CD1c-positive myeloid dendritic cell (primary cell): ENCODE data around the gene PTPN3.
"Not testable (repeated sequence)": the region's sequence is repeated elsewhere in the genome, so short reads cannot be mapped to it uniquely, and the experiment has no call there.

Experiments used
- DNase-seq: peaks from one replicate; pipeline ENCODE4 v3.0.0-alpha.2; 2016; ENCODE audit errors: extremely low spot score

PTPN3 gene, protein sequence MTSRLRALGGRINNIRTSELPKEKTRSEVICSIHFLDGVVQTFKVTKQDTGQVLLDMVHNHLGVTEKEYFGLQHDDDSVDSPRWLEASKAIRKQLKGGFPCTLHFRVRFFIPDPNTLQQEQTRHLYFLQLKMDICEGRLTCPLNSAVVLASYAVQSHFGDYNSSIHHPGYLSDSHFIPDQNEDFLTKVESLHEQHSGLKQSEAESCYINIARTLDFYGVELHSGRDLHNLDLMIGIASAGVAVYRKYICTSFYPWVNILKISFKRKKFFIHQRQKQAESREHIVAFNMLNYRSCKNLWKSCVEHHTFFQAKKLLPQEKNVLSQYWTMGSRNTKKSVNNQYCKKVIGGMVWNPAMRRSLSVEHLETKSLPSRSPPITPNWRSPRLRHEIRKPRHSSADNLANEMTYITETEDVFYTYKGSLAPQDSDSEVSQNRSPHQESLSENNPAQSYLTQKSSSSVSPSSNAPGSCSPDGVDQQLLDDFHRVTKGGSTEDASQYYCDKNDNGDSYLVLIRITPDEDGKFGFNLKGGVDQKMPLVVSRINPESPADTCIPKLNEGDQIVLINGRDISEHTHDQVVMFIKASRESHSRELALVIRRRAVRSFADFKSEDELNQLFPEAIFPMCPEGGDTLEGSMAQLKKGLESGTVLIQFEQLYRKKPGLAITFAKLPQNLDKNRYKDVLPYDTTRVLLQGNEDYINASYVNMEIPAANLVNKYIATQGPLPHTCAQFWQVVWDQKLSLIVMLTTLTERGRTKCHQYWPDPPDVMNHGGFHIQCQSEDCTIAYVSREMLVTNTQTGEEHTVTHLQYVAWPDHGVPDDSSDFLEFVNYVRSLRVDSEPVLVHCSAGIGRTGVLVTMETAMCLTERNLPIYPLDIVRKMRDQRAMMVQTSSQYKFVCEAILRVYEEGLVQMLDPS

DNA sequence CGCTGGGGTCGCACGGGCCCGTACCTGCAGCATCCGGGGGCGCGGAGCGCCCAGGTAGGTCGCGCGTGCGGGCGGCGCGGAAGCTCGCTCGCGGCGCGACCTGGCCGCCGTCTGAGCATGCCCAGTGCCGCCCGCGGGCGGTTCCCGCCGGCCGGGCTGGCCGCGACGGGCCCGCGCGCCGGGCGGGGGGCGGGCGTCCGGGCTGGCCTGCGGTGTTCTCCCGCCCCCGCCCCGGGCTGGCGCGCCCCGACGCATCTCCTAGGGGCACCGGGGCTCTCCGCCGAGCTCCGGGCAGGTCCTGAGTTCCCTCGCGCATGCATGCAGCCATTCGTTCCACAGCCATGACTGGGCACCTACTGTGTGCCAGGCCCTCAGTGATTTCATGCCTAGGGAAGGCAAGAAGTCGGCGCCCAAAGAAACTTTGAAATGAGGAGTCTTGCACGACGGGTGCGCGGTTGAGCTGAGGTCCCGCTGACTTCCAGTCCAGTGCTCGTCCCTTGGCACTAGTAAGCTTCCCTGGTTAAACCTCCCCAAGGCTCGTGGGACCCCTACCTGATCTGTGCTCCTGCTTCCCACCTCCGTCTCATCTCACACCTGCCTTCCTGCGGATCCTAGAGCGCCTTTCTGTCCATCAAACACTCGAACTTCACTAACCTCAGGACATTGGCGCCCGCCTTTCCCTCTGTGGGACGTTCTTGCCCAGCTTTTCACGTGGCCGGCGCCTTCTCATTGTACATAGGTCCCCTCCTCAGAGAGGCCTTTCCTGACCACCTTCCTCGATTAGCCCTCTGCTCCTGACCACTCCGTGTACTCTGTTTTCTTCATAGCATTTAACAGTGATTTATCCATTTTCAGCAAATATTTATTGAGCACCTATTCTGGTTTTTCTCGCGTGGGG lies at the start of gene PTPN3:
TSS of gene PTPN3 (minus strand) at position 113 of the 898 bp plus-strand sequence. CDS start 34,873 bp downstream, outside the sequence.
- no peak for DNase-seq

DNA sequence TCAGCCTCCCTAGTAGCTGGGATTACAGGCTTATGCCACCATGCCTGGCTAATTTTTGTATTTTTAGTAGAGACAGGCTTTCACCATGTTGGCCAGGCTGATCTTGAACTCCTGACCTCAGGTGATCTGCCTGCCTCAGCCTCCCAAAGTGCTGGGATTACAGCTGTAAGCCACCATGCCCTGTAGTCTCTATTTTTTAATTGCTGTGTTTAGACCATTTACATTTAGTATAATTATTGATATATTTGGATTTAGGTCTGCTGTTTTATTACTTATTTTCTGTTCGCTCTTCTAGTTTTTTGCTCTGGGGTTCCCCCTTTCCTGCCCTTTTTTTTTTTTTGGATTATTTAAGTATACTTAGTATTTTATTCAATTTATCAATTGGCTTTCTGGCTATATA lies 46.8 kb upstream of the PTPN3 start:
- DNase-seq: not testable (repeated sequence)

DNA sequence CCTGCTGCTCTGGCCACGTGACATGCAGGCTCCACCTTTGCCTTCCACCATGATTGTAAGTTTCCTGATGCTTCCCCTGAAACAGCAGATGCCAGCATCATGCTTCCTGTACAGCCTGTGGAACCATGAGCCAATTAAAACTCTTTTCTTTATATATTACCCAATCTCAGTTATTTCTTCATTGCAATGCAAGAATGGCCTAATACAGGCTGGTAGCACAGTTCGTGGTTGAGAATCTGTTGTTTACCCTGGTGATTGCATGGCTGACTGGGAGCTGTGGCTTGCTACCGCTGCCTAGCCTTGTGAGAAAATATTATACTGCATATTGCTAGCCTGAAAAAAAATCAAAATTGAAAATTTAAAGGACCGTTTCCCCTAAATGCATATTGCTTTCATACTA lies 44.8 kb upstream of the PTPN3 start:
- DNase-seq: no peak

DNA sequence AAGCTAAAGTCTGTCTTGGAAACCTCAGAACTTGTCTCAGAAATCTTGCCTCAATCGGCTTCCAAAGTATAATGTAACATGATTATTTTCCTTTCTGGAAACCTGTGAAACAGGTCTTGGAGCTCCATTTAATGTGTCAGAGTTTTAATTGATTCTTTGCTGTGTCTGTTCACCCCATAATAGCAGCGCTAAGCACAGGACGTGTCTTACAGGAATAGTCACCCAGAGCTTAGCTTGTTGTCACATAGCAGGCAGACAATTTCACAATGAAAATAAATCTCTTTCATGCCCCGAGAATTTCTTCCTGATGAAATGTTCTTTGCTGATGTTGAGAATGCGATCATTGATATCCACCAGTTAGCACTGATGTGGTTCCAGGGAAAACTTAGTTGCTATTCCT lies 40.2 kb upstream of the PTPN3 start:
- DNase-seq: no peak

DNA sequence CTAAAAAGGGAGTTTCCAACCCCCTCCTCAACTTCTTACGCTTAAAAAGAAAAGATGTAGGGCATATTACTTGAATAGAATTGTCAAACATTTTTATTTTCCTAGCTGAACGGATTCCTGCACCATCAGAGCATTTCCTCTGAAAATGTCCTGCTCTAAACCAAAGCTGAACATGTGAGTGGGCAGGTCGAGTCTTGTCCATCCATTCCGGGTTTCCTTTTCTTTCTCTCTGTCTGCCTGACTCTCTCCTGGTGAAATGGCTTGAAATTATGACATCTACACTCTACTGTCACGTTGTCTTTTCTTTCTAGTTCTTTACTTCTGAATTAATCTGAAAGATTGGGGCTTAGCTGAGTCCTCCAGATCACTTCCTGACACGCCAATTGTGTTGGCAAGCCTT lies 39.2 kb upstream of the PTPN3 start:
- no peak for DNase-seq

DNA sequence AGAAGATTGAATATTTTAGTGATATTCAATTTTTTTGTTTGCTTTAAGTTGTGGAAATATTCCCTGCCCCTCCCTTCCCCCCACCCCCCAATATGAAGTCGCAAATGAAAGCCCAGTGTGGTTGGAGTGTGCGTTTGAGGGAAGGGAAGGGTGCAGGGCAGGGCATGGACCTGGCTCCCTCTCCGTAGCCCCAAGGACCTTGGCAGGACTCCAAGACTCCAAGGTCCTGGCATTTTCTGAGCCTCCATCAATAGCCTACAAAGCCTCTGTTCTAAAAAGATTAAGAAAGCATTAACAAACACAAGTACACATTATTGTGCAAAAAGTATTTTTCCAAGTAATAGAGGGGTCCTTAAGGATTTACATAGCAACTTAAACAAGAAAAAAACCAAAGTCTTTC lies 38.8 kb upstream of the PTPN3 start:
- no peak for DNase-seq

DNA sequence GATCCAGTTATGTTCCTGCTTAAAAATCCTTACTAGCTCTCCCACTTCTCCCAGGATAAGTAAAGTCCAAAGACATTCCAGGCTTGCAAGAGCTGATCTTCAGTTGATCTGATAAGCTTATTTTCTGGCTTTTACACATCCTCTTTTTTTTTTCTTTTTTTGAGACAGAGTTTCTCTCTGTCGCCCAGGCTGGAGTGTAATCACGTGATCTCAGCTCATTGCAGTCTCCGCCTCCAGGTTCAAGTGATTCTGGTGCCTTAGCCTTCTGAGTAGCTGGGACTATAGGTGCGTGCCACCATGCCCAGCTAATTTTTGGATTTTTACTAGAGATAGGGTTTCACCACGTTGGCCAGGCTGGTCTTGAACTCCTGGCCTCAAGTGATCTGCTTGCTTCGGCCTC lies 37.3 kb upstream of the PTPN3 start:
- no peak for DNase-seq

DNA sequence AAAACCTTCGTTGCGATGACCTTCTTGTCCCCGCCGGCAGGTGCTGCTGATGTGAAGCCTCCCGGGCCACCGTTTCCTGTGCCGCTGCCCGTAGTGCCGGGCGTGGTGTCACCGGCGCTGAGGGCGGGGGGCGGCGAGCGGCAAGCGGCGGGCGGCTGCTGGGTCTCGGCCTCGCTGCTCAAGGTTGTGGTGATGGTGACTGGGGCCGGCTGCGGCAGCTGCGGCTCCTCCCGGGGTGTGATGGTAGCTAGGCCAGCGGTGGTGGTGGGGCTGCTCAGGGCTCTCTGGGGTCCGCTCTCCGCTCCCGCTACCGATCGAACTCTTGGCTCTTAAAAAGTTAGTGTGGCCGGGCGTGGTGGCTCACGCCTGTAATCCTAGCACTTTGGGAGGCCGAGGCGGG lies 36.0 kb upstream of the PTPN3 start:
- no peak for DNase-seq

DNA sequence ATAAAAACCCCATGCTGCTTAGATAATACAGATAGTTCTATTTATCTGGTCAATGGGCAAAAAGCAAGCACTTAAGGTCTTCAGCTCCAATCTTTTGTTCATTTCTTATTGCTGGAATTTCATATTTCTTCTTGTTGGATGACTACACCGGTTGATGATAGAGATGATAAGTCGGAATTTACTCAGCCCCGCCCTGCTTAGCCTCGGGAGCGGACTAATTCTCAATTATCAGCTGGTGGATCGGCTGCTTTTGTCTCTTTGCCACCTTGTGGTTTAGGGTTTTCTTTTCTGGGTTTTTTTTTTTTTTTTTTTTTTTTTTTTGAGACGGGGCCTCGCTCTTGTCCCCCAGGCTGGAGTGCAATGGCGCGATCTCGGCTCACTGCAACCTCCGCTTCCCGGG lies 34.5 kb upstream of the PTPN3 start:
- not testable (repeated sequence) for DNase-seq

DNA sequence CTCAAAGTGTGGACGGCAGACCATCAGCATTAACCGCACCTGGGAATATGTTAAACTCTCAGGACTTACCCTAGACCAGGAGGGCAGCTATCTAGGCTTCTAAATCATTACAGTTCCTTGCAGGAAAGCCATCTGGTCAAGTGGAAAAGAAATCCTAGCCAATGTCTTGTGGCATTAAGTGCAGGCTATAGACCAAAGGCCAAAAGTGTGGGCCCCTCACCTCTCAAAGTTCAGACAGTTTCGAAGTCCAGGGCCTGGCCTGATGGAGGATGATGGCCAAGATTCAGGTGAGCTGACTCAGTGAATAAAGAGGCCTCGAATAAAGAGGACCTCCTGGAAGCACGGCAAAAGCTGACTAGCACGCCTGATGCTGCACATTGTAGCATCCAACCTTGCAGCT lies 24.0 kb upstream of the PTPN3 start:
- no peak for DNase-seq

DNA sequence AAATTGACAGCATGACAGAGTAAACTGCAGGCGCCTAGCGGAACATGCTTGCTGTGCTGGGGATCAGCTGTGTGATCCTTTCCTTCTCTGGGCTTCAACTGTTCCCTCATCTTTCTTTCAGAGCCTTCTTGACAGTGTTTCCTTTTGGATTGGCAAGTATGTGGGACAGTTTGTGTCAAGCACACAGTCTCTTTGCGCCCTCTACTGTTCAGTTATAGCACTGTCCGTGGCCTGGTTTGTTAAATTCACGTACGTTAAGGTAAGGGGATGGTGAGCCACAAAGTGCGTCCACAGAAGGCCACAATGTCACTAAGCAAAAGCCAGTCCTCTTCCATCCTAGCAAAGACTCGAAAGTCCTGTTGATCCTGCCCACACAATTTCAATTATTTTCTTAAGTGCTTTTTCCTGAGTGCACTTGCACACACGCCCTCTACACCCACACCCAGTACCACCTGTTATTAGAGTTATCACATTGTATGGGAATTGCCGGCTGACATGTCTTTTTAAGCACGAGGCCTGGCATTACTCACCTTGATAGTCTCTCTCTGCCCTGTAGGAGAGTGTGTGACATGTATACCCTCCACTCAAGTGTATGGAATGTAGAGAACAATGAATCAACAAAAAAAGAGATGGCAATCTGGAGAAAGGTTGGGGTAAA lies 22.5 kb upstream of the PTPN3 start:
- DNase-seq: peak; percentile 40

DNA sequence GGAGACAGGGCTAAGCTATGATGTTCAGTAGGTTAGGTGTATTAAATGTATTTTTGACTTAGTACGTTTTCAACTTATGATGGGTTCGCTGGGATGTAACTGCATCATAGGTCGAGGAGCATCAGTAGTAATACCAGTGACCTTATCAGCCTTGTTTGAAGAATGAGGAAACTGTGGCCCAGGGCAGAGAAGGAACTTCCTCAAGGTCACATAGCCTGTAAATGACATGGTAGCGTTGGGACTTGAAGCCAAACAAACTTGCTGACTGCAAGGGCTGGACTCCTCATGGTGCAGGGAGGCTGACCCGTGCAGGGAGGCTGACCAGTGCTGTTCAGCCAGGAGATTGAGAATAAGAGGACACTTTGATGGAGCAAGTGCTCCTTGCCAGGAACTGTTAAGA lies 21.3 kb upstream of the PTPN3 start:
- no peak for DNase-seq

DNA sequence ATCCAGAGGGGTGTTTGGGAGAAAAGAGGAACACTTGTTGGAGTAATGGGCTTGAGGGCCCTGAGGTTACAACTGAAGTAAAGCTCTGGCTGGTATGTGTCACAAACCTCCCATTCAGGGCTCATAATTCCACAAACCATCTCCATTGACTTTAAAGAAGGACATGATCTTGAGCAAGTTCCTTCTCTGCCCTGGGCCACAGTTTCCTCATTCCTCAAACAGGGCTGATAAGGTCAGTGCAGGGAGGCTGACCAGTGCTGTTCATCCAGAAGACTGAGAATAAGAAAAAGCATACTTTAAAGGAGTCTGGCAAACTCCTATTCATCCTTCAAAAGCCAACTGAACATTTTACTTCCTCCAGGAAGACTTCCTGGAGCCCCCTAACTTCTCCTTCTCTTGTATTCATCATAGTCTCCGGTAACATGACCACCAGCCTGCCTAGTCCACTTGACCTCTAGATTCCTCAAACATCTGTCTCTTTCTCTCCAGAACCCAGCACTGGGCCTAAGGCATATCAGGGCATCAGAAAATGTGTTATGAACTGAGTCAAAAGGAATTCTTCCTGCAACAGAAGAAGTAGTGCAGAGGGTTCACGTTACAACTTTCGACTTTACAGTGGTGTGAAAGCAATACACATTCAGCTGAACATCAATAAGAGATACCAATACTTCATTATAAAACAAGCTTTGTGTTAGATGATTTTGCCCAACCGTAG lies 20.7 kb upstream of the PTPN3 start:
- DNase-seq: no peak

DNA sequence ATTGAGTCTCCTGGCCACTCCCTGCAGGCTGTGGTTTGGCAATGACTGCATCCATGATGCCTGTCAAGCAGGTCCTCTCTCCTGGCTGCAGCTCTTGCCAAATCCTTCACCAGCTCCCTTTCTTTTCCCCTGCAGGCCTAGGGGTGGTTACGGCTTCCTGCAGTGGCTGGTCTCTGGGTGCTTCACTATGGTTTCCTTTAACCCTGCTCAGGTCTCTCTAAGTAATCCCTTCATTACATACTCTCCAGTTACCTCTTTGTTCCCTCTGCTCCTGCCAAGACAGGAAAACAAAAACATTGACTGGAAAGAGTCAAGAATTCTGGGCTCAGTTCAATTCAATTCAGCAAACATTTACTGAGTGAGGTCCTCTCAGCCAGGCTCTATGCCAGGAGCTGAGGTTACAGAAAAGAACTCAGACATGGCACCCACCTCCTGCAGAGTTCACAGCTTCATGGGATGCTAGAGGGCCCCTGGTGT lies 19.8 kb upstream of the PTPN3 start:
- no peak for DNase-seq

DNA sequence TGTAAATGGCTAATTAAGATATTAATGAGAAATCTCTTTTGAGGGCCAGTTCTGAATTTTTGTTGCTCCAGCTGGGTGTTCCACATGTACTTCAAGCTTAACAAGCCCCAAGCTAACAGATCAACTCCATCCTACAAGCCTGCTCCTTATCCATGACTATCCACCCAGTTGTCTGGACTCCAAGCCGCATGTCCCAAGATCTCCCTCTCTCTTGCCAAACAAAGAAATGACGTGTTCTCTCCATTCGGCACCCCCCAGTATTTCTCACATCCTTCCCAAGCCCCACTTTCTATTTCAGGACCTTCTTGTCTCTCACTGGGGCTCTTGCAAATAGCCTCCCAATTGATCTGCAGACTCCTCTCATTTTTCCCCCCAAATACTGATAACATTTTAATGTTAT lies 15.8 kb upstream of the PTPN3 start:
- no peak for DNase-seq

DNA sequence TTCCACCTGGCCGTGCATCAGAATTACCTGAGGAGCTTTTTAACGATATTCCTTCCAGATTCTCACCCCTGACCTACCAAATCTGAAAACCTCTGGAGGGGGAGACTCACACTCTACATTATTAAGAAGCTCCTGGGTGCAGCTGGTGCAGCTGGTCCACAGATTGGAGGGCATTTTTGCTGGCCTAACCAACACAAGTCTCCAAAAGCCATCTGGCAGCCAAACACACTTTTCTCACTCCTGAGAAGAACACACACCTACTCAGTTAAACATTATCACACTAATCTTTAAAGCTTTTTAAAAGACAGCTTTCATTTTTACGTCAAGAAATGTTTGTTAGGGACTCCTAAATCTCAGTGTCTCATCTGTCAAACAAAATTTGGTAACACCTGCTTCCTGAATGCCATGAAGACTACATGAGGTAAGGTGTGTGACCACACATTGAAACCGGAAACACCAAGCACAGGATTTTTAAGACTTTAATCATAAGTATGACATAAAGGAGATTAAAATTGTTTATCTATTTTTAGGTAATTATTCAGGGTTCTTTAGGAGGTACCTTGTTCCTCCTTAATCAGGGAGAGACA lies 14.2 kb upstream of the PTPN3 start:
- no peak for DNase-seq

DNA sequence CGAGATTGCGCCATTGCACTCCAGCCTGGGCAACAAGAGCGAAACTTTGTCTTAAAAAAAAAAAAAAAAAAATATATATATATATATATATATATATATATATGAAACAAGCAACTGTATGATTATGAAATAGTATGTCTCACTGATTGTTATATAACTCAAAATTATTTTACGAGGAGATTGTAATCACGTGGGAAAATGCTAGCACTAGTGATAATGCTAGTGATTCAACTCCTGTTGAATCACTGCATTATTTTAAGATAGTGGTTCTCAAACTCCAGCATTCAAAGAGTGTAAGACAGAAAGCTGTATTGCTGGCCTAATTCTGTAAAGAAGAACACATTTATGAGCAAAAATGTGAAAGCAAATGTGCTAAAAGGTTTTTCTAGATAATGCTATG lies 12.4 kb upstream of the PTPN3 start:
- no peak for DNase-seq

DNA sequence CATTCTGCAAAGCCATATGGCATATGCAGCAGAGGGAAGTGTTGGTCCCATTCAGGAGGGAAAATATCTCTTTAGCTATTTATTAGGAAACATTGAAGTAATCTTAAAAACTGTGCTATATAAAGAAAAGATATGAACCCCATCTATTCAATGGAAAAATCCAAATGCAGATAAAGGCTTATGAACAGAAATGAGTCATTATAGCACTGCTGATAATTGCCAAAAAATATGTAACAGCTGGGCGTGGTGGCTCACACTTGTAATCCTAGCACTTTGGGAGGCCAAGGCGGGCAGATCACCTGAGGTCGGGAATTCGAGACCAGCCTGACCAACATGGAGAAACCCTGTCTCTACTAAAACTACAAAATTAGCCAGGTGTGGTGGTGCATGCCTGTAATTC lies 11.9 kb upstream of the PTPN3 start:
- not testable (repeated sequence) for DNase-seq

DNA sequence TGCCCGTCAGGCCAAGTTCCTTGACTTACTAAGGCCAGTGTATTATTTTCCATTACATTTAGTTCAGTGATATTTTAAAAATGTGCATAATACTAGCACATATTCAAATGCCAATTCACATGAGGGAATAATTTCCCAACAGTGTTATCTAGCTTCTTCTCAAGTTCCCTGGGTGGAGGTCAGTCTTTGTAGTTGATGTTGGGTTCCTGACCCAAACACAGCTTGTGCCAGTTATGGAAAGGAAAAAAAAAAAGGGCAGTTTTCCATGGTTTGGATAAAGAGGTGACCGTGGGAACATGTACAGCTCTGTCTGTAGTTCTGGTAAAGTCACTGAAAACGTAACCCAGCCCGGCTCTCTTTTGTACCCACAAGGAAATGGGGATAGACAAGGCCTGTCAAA lies 11.5 kb upstream of the PTPN3 start:
- DNase-seq: no peak

DNA sequence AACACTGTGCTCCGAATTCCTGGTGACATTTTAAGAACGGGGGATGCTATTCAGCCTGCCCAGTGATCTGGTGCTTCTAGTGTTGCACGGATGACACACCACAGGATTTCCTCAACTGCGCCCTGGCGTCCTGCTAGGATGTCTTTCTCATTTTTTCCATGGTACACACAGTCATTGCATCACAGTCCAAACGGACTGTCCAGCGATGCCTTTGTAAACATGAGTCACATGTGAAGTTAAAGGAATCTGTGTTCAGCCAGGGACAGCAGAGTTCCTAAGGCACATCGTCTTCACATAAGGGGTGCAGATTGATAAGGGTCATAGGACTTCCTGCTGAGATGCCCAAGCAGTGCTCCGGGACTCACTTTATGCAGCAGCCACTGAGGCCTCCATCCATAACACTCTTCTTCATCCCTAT lies 9.3 kb upstream of the PTPN3 start:
- DNase-seq: no peak
